GM12892 (cell line): Measurements from ENCODE around the gene SHC4.

Experiments
- POLR2A ChIP-seq: IDR thresholded peaks from 2 replicates; pipeline ENCODE4 v1.6.1; 2011; ENCODE audit warnings: low read depth, low read length, control low read depth
- POLR2AphosphoS5 ChIP-seq: IDR thresholded peaks from 2 replicates; pipeline ENCODE4 v1.6.1; 2011; ENCODE audit warnings: low read depth, low read length, control low read depth
- TAF1 ChIP-seq: IDR thresholded peaks from 2 replicates; pipeline ENCODE4 v1.6.1; 2011; ENCODE audit warnings: low read depth, mild to moderate bottlenecking, control low read depth, low read length, borderline replicate concordance

DNA sequence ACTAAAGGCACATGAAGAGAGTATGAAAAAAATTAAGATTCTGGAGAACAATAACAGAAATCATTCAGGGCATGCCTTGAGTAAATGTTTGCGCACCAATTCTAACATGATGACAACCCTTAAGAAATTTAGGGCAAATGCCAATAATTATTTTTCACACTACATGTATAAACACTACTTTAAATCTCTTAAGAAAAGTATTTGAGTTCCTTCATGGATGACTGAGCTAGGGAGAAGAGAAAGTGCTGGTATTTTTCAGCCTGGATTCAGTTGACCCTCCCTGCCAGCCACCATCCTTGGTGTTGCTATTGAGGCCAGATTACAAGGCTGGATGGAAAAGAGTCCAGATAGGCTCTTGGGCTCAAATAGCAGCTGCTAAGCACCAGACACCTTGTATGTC, 93.8 kb downstream of the SHC4 start:
- TF ChIP-seq TAF1 (no peak), POLR2A (no peak), POLR2AphosphoS5 (no peak)
